Retinal pigment epithelial cell (primary cell): ENCODE measurements around the gene SNRK.

Experiments
- DNase-seq: peaks from one replicate; pipeline ENCODE4 v3.0.0-alpha.2; 2010; ENCODE audit warnings: low read depth
- H3K4me3 ChIP-seq: 2 replicates; pipeline ENCODE4 v1.5.1; 2011; ENCODE audit warnings: mild to moderate bottlenecking, low read length, control low read depth, moderate library complexity
- TF ChIP-seq, protein P1 (sequence below): conservative IDR thresholded peaks from 2 replicates; pipeline ENCODE4 v1.5.1; 2011; ENCODE audit warnings: low read depth, low read length, control low read depth, inconsistent platforms

SNRK gene

DNA sequence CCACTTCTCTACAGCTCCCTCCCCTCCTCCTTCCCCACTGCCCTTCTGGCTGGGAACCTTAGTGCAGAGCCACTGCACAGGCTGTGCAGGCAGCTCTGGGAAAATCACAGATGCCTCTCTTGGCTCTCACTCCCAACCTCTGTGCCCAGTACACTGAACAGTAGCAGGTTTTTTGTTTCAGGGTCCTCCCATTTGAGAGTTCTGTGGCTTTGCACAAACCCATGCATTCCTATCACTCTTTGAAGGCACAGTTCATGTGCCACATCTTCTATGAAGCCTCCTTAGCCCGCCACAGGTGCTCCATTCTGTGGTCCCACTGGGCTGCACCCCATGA, 103.9 kb downstream of the SNRK start:
- TF ChIP-seq, protein P1, sequence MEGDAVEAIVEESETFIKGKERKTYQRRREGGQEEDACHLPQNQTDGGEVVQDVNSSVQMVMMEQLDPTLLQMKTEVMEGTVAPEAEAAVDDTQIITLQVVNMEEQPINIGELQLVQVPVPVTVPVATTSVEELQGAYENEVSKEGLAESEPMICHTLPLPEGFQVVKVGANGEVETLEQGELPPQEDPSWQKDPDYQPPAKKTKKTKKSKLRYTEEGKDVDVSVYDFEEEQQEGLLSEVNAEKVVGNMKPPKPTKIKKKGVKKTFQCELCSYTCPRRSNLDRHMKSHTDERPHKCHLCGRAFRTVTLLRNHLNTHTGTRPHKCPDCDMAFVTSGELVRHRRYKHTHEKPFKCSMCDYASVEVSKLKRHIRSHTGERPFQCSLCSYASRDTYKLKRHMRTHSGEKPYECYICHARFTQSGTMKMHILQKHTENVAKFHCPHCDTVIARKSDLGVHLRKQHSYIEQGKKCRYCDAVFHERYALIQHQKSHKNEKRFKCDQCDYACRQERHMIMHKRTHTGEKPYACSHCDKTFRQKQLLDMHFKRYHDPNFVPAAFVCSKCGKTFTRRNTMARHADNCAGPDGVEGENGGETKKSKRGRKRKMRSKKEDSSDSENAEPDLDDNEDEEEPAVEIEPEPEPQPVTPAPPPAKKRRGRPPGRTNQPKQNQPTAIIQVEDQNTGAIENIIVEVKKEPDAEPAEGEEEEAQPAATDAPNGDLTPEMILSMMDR: no peak
- DNase-seq: no peak
- no peak overlapping the region for H3K4me3 ChIP-seq

DNA sequence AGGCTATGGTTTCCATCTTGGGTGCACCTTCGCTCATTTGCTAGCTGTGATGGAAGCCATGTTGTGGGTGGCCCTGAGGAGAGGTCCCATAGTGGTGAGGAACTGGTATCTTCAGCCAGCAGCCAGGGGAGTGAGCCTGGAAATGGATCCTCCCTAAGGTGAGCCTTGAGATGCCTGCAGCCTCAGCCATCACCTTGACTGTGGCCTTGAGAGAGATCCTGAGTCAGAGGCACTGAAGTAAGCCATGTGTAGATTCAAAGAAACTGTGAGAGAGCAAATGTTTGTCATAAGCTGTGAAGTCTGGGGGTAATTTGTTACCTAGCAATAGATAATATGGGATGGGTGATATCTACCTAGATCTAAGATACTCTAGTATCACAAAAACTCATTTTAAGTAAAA, 105.3 kb downstream of the SNRK start:
- no peak overlapping the region for H3K4me3 ChIP-seq
- no peak for DNase-seq
- TF ChIP-seq, protein P1: no peak

DNA sequence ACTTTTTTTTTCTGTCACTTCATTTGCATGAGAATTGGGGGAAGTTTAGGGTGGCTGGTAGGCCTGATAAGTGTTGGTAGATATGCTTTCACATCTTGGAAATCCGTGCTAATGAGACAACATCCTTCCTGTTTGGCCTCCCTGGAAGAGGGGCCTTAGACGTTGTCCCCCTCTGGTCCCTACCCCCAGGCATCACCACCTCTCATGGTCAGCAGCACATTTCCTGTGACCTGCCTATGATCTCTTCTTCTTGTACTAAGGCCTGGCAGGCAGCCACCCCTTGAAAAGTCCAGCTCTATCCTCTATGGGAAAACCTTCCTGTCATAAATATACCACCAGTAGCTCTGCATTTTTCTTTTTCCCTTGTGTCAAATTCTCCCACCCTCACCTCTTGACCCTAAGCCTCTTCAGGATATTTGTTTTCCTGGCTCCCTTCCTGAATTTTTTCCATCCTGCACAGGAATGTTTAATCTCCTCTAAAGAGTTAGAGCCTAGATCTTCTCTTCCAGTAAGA, 107.8 kb downstream of the SNRK start:
- TF ChIP-seq, protein P1: no peak
- no peak overlapping the region for H3K4me3 ChIP-seq
- DNase-seq: peak; percentile 11

DNA sequence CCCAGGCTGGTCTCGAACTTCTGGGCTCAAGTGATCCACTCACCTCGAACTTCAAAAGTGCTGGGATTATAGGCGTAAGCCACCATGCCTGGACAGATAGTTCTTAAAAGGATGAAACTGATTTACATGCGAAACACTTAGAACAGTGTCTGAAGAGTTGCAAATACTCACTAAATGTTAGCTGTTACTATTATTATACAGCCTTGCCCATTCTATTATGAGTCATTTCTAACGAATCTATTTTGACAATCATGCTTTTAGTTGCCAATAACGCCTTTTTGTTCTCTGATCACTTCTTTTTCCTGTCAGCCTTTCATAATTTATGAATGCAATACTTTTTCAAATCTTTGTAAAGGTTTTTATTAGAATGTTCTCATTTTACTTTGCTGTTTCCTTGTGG, 112.7 kb downstream of the SNRK start:
- no peak for DNase-seq
- no peak overlapping the region for H3K4me3 ChIP-seq

DNA sequence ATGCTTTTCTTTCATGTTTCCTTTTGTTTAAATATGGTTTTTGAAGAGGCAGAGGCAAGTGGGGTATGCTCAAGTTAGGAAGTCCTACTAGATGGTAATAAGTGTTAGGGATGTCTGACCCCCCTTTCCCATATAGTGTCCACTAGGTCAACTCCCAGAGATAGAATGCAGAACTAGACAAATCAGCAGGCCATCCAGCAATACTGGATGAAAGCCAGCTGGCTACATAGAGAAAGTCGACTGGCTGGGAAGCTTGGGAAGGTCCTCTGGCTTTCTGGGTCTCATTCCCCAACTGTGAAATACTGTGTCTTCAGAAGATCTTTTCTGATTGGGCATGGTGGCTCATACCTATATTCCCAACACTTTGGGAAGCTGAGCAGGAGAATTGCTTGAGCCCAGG, 113.8 kb downstream of the SNRK start:
- H3K4me3 ChIP-seq: no peak overlapping the region
- DNase-seq: no peak
- TF ChIP-seq, protein P1: no peak

More for the DNA sequence above, 112.7 kb downstream of the SNRK start:
- TF ChIP-seq, protein P1: no peak
